Left lobe of liver (tissue), 2 donors: Measurements from ENCODE around the gene ZNF407. TPM values are rescaled to one million over a fixed set of nuclear protein-coding genes. Genes with fewer than 3 reads are reported as not detected.

ENCODE experiments used
- ATAC-seq: fragments of 200-7000 bp; cut with Tn5 transposase; one replicate; pipeline ENCODE4 v1.9.1; 2020; ENCODE audit warnings: mild to moderate bottlenecking, moderate library complexity
- DNase-seq: peaks from one replicate; pipeline ENCODE4 v3.0.0-alpha.2; 2020; ENCODE audit warnings: low spot score
- total RNA-seq: library from RNA; stranded (reverse); gene quantifications from one replicate; pipeline ENCODE4 v1.2.1, GENCODE V29; 2021
- donor health status: DM: no; HTN: no; CAD: no; lungs with moderate emphysema.
- donor health status: DM: no; HTN: yes; CAD: no.

The ZNF407 gene
- total RNA-seq, 1 donor from 2014 or later: 4.9 TPM

GRCh38 chr18:74914648-74915047 lies 317.0 kb downstream of the ZNF407 start:
- ATAC-seq (no peak), DNase-seq (no peak)

DNA sequence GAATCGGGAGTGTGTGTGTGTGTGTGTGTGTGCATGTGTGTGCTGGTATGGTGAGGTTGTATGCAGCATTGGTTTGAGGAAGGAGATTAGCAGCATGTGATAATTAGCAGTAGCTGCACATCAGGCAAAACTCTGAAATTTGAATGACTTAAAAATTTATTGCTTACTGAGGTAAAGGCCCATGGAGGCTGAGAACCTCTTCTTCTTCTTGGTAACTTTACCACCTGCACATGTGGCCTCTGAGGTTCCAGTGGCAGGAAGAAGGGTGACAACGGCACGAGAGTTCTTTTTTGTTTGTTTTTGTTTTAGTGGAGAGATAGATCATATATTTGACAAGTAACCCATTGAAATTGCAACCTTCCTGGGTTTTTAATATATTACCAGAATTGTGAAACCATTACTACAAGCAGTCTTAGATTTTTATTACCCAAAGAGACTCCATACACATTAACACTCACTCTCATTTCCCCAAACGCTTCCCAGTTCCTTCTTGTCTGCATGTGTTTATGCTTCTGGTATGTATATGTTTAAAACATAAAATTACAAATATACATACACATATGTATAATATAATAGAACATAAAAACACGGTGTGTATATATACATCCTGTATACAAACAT lies 319.2 kb downstream of the ZNF407 start:
- no peak for DNase-seq
- ATAC-seq: no peak

GRCh38 chr18:74918276-74918790 lies 320.7 kb downstream of the ZNF407 start:
- DNase-seq (no peak), ATAC-seq (no peak)

- DNase-seq (no peak), ATAC-seq (no peak)
These were observed 323.6 kb downstream of the ZNF407 start for GRCh38 chr18:74921057-74921820.

DNA sequence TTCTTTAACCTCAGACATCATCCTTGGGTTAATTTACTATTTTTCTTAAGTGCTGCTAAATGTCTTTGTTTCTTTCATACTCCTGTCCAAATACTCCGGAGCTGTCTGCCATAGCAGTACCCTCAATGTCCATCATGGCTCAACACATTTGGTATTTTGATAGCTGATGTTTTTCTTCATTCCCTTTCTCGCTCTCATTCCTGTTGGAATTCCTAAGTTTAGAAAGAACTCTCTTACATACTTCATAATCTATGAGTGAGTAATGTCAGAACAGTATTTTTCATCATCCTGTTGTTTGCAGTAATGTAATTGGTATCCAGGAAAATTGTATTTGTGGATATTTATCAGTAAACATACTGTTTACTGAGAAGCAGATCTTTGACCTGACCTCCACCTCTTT lies 328.4 kb downstream of the ZNF407 start:
- DNase-seq (no peak), ATAC-seq (no peak)

GRCh38 chr18:74928194-74928968 lies 330.7 kb downstream of the ZNF407 start:
- DNase-seq (no peak), ATAC-seq (no peak)

- DNase-seq: no peak
These were observed 331.4 kb downstream of the ZNF407 start for GRCh38 chr18:74929110-74929509.

DNA sequence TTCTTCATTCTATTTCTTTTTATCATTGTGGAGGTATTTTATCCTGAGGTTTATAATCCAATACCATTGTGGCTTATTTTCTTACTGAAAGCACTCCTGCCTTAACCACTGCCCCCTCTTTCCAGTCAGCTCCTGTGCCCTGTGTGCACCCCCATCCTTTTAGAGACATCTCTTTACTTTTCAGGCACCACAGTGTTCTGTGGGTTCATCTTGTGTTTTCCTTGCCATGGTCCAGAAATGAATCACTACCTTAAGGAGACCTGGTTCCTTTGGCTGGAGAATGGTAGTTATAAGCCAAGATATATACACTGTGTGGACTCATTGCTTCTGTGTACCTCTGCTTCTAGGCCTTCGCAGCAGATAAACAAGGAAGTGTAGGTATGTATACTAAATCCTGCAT lies 332.9 kb downstream of the ZNF407 start:
- no peak for DNase-seq
- ATAC-seq: no peak

More at GRCh38 chr18:74929110-74929509, 331.4 kb downstream of the ZNF407 start:
- ATAC-seq: no peak

DNA sequence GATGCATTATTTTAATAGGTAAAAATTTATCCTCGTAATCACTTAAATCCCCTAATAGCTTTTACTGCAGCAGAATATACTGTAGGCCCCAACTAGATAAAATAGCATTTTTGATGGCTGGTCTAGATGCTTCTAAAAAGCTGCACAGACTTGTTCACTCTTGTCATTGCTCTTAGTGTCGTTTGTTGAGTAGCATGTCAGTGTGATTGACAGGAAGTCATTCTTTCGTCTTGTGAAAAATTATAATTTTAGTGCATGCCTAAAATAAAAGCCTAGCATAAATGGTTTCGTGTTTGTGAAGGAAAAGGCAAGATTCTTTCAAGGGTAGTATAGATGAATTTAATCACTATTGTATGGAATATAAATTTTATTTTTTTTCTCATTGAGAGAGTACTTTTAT lies 336.3 kb downstream of the ZNF407 start:
- no peak for DNase-seq
- no peak for ATAC-seq

DNA sequence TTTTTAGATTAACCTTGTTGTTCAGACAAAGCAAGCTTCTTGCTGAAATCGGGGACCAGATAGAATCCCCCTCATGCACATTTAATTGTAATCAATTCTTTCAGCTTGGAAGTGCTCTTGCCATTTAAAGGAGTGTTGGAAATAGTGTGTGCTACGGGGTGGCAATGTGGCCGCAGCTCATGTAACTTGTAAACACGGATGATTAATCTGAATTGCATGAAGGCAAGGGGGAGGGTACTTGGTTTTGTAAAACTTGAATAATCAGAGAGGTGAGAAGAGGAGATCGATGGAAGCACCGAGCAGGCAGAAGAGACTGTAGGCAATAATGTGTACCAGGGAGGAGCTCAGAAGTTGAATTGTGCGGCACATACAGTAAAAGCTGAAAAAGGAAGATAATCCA lies 337.8 kb downstream of the ZNF407 start:
- ATAC-seq: no peak
- no peak for DNase-seq

DNA sequence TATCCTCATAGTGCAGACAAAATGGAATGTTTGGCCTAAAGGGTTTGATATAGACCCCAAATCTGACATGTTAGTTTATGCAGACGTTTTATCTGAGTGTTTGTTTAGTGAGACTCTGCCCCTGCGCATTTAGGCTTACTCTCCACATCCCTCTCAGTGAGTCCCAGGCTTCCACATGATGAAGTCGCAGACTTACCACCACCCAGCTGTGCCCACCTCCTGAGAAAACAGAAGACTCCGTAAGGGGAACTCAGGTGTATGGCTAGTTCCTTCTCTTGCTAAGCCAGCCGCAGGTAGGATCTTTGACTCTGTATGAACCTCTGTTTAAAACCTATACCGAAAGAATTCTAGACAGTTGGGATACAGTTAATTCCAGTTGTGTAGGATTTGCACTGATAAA lies 338.7 kb downstream of the ZNF407 start:
- ATAC-seq (no peak), DNase-seq (no peak)

- no peak for DNase-seq
- no peak for ATAC-seq
These were observed 339.6 kb downstream of the ZNF407 start for GRCh38 chr18:74937291-74937690.

DNA sequence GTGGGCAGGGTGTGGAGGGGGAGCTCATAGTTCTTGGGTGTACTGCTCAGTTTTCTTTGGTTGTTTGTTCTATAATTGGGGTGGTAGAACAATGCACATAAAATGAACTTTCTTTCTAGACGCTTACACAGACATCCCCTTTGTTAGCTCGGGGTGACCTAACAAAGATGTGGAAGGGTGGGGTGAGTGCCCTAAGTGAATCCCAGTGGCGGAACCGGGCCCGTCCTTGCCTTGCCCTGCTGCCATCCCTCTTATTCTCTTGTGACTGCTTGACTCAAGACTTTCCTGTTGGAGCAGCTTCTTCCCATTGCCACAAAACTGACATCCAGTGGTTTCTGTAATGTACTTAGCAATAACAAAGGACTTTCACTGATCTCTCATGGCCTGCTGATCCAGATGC lies 343.2 kb downstream of the ZNF407 start:
- DNase-seq (no peak), ATAC-seq (no peak)

GRCh38 chr18:74942319-74942910 lies 344.7 kb downstream of the ZNF407 start:
- ATAC-seq (no peak), DNase-seq (no peak)

- DNase-seq: no peak
- no peak for ATAC-seq
These were observed 347.0 kb downstream of the ZNF407 start for GRCh38 chr18:74944676-74945075.

- DNase-seq: no peak
- ATAC-seq: no peak
These were observed 348.3 kb downstream of the ZNF407 start for GRCh38 chr18:74945774-74946545.

- ATAC-seq (no peak), DNase-seq (no peak)
These were observed 349.1 kb downstream of the ZNF407 start for GRCh38 chr18:74946646-74947375.

GRCh38 chr18:74947417-74947816 lies 349.7 kb downstream of the ZNF407 start:
- no peak for ATAC-seq

DNA sequence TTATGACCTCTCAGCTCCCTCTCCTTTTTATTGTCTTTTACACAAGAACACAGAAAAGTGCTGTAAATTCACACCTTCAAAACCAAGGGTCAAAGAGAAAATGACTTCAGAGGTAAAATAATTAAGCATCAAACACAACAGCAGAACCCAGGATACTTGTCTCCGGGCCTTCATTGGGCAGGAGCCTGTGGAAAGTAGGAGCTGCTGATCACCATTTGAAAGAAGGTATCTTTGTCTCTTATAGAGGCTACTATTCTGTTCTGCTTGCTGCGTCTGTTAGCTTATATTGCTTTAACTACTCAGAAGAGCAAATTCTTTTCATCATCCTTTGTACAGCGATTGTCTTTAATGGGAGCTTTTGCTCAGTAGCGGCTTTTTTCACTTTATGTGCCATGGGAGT lies 350.2 kb downstream of the ZNF407 start:
- ATAC-seq (no peak), DNase-seq (no peak)

More at GRCh38 chr18:74947417-74947816, 349.7 kb downstream of the ZNF407 start:
- no peak for DNase-seq

- no peak for ATAC-seq
- no peak for DNase-seq
These were observed 351.9 kb downstream of the ZNF407 start for GRCh38 chr18:74949611-74950010.
